ENCODE measurements around the gene XPOT.

DNA sequence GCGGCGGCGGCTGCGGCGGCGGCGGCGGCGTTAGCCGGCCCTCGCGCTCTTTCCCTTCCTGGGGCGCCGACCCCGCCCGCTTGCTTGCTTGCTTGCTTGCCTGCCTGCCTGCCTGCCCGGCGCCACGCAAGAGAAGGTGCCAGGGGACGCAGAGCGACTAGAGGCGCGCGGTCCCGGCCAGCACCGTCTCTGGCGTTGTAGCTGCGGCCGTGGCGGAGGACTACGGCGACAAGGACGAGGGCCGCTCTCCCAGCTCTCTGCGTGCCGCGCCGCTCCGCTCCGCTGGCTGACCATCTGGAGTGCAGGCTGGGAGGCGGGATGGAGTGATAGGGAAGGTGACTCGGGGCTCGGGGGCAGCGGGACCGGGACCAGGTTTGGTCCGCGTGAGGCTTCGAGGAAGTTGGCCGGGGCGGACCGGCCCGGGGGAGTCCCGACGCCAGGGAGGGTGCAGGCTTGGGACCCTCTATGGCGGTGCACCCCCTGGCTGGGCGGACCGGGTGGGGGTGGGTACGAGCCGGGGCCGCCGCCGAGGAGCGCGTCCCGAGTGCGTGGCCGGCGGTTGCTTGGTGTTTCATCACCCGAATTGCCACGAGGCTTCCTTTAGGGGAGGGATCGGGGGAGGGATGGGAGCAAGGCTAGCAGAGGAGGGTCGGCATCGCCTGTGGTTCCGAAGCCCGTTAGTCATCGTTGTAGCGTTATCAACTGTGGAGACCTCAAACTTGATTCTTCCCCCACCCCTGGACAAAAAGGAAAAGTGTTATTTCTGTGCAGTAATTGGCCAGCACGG lies 471 bp downstream of the XPOT start:
- TF ChIP-seq, protein P1, sequence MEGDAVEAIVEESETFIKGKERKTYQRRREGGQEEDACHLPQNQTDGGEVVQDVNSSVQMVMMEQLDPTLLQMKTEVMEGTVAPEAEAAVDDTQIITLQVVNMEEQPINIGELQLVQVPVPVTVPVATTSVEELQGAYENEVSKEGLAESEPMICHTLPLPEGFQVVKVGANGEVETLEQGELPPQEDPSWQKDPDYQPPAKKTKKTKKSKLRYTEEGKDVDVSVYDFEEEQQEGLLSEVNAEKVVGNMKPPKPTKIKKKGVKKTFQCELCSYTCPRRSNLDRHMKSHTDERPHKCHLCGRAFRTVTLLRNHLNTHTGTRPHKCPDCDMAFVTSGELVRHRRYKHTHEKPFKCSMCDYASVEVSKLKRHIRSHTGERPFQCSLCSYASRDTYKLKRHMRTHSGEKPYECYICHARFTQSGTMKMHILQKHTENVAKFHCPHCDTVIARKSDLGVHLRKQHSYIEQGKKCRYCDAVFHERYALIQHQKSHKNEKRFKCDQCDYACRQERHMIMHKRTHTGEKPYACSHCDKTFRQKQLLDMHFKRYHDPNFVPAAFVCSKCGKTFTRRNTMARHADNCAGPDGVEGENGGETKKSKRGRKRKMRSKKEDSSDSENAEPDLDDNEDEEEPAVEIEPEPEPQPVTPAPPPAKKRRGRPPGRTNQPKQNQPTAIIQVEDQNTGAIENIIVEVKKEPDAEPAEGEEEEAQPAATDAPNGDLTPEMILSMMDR (conservative IDR thresholded peaks at IDR 0.05): no peak
- TF ChIP-seq ZFX (IDR thresholded peaks at IDR 0.05): peak; percentile 75

Measured in C4-2B (cell line).